GM23338 (cell line): ENCODE results near the gene ZNF106. TPM values are rescaled to one million over a fixed set of nuclear protein-coding genes. Genes with fewer than 3 reads are reported as not detected.

Experiments used
- ATAC-seq: fragments of 200-7000 bp; cut with Tn5 transposase; 3 replicates; pipeline ENCODE4 v1.9.1; 2020
- DNase-seq: peaks from one replicate; pipeline ENCODE4 v3.0.0-alpha.2; 2015; ENCODE audit warnings: low spot score
- H2AFZ ChIP-seq: fragments of 200-600 bp; sonication (generic); 2 replicates; pipeline ENCODE4 v1.8.0; 2016; ENCODE audit warnings: antibody characterized with exemption, mild to moderate bottlenecking, moderate library complexity
- H3F3A ChIP-seq: fragments of 200-600 bp; sonication (generic); replicated peaks from 2 replicates; pipeline ENCODE4 v1.8.0; 2017; ENCODE audit warnings: antibody characterized with exemption, mixed run types, low read depth
- H3K27ac ChIP-seq: fragments of 200-600 bp; sonication (generic); 2 replicates; pipeline ENCODE4 v1.6.1; 2016; ENCODE audit warnings: low read depth
- H3K27me3 ChIP-seq: fragments of 200-600 bp; sonication (generic); 2 replicates; pipeline ENCODE4 v1.8.0; 2016; ENCODE audit warnings: mild to moderate bottlenecking, mixed run types, moderate library complexity; ENCODE audit not compliant: insufficient read depth
- H3K36me3 ChIP-seq: fragments of 200-600 bp; sonication (generic); 2 replicates; pipeline ENCODE4 v1.8.0; 2016; ENCODE audit warnings: mild to moderate bottlenecking; ENCODE audit not compliant: insufficient read depth
- H3K4me1 ChIP-seq: fragments of 200-600 bp; sonication (generic); 2 replicates; pipeline ENCODE4 v1.8.0; 2016; ENCODE audit warnings: mild to moderate bottlenecking, moderate library complexity; ENCODE audit not compliant: insufficient read depth
- H3K4me2 ChIP-seq: fragments of 200-600 bp; sonication (generic); 2 replicates; pipeline ENCODE4 v1.7.1; 2017; ENCODE audit warnings: mixed run types
- H3K4me3 ChIP-seq: fragments of 200-600 bp; sonication (generic); 2 replicates; pipeline ENCODE4 v1.6.1; 2016; ENCODE audit warnings: mixed run types
- H3K79me2 ChIP-seq: fragments of 200-600 bp; sonication (generic); replicated peaks from 2 replicates; pipeline ENCODE4 v1.8.0; 2017; ENCODE audit warnings: mild to moderate bottlenecking; ENCODE audit not compliant: insufficient read depth
- H3K9me2 ChIP-seq: fragments of 200-600 bp; sonication (generic); 2 replicates; pipeline ENCODE4 v1.8.0; 2017; ENCODE audit not compliant: insufficient read depth
- H4K20me1 ChIP-seq: fragments of 200-600 bp; sonication (generic); replicated peaks from 2 replicates; pipeline ENCODE4 v1.8.0; 2017; ENCODE audit warnings: mild to moderate bottlenecking; ENCODE audit not compliant: insufficient read depth
- H3K27ac Mint-ChIP-seq: 2 replicates; pipeline ENCODE4 v1.8.0; 2020; ENCODE audit warnings: inconsistent platforms, mild to moderate bottlenecking, moderate library complexity, mixed read lengths
- H3K27me3 Mint-ChIP-seq: 3 replicates; pipeline ENCODE4 v1.8.0; 2022; ENCODE audit warnings: low read depth, mild to moderate bottlenecking, moderate library complexity, mixed read lengths, inconsistent platforms; ENCODE audit not compliant: insufficient read depth, poor library complexity
- H3K36me3 Mint-ChIP-seq: 3 replicates; pipeline ENCODE4 v1.8.0; 2021; ENCODE audit warnings: low read depth, mild to moderate bottlenecking, inconsistent platforms, moderate library complexity, mixed read lengths
- H3K4me1 Mint-ChIP-seq: 3 replicates; pipeline ENCODE4 v1.8.0; 2020; ENCODE audit warnings: mild to moderate bottlenecking, inconsistent platforms, mixed read lengths
- H3K4me3 Mint-ChIP-seq: 3 replicates; pipeline ENCODE4 v1.8.0; 2021; ENCODE audit warnings: moderate library complexity, mild to moderate bottlenecking, inconsistent platforms, mixed read lengths
- H3K9me3 Mint-ChIP-seq: 3 replicates; pipeline ENCODE4 v1.8.0; 2020; ENCODE audit warnings: moderate library complexity, mild to moderate bottlenecking, inconsistent platforms, mixed read lengths
- CREB1 ChIP-seq: fragments of 250-450 bp; sonication (Bioruptor Pico); IDR thresholded peaks from 2 replicates; pipeline ENCODE4 v1.5.0; 2020; ENCODE audit warnings: low read depth, mild to moderate bottlenecking, moderate library complexity
- ETS1 ChIP-seq: IDR thresholded peaks from 2 replicates; pipeline ENCODE4 v1.6.1; 2016; ENCODE audit warnings: antibody characterized with exemption
- EZH2 ChIP-seq: fragments of 200-600 bp; sonication (generic); IDR thresholded peaks from one replicate; pipeline ENCODE4 v1.8.0; 2017; ENCODE audit warnings: antibody characterized with exemption, mild to moderate bottlenecking, low read depth; ENCODE audit not compliant: unreplicated experiment
- EZH2phosphoT487 ChIP-seq: fragments of 200-600 bp; sonication (generic); IDR thresholded peaks from one replicate; pipeline ENCODE4 v1.8.1; 2018; ENCODE audit warnings: antibody characterized with exemption; ENCODE audit not compliant: unreplicated experiment
- JUNB ChIP-seq: IDR thresholded peaks from one replicate; pipeline ENCODE4 v1.6.1; 2016; ENCODE audit warnings: antibody characterized with exemption; ENCODE audit not compliant: unreplicated experiment
- NANOG ChIP-seq: IDR thresholded peaks from 2 replicates; pipeline ENCODE4 v1.6.1; 2016; ENCODE audit warnings: antibody characterized with exemption, borderline replicate concordance
- POLR2AphosphoS5 ChIP-seq: IDR thresholded peaks from 2 replicates; pipeline ENCODE4 v1.6.1; 2016; ENCODE audit warnings: antibody characterized with exemption, low read depth
- STAT1 ChIP-seq: IDR thresholded peaks from one replicate; pipeline ENCODE4 v1.6.1; 2016; ENCODE audit warnings: antibody characterized with exemption; ENCODE audit not compliant: unreplicated experiment
- ZNF114 ChIP-seq: fragments of 250-450 bp; sonication (Bioruptor Pico); IDR thresholded peaks from 2 replicates; pipeline ENCODE4 v1.5.0; 2020; ENCODE audit warnings: mild to moderate bottlenecking, moderate library complexity
- ZNF331 ChIP-seq: fragments of 250-450 bp; sonication (Bioruptor Pico); IDR thresholded peaks from 2 replicates; pipeline ENCODE4 v1.5.0; 2020; ENCODE audit warnings: low read depth, mild to moderate bottlenecking, moderate library complexity
- polyA plus RNA-seq: library from polyadenylated mRNA; unstranded; fragments of >200 nt; fragmentation: Nextera tagmentation; extraction: Ambion mirVana; gene quantifications from 2 replicates; pipeline ENCODE4 v1.2.1, GENCODE V29; 2016
- total RNA-seq: library from RNA; depleted of rRNA; stranded (reverse); fragments of >200 nt; shearing (Covaris generic); gene quantifications from 2 replicates; pipeline ENCODE4 v1.2.3, GENCODE V29; 2014
- TF ChIP-seq, protein P1 (sequence below): fragments of 250-450 bp; sonication (Bioruptor Pico); IDR thresholded peaks from 2 replicates; pipeline ENCODE4 v1.5.0; 2020; ENCODE audit warnings: mild to moderate bottlenecking, moderate library complexity
- TF ChIP-seq, protein P2 (sequence below), 2 experiments: fragments of 200-600 bp in 1 of 2; sonication (generic) in 1 of 2; conservative IDR thresholded peaks; 2 replicates each; pipeline versions ENCODE4 v1.5.1 to v1.6.1; 2016 to 2017; ENCODE audit warnings: antibody characterized with exemption in 2 of 2, low read depth in 2 of 2, mild to moderate bottlenecking in 2 of 2, moderate library complexity in 1 of 2

ZNF106 gene
- total and polyA plus RNA-seq, 2 experiments from 2014 or later = 48.0 to 53.7 TPM

- H3K27ac ChIP-seq = no peak overlapping the region
- H3K27me3 Mint-ChIP-seq = no peaks in the 10 kb centered on the region
- no peaks in the 10 kb centered on the region for H3F3A ChIP-seq
- H4K20me1 ChIP-seq = no peaks in the 10 kb centered on the region
- H3K79me2 ChIP-seq = no peaks in the 10 kb centered on the region
- H3K36me3 Mint-ChIP-seq = no peaks in the 10 kb centered on the region
- H3K27ac Mint-ChIP-seq = no peak overlapping the region
- H3K9me2 ChIP-seq = 0 out of 2 replicates have a peak, but pooled peaks cover 9% of the 10 kb centered on the region
- H3K4me3 Mint-ChIP-seq = no peak overlapping the region
- no peak overlapping the region for H3K4me3 ChIP-seq
- ATAC-seq = no peak
- DNase-seq = no peak
- no peaks in the 10 kb centered on the region for H3K27me3 ChIP-seq
- H3K36me3 ChIP-seq = no peaks in the 10 kb centered on the region
- H3K4me1 Mint-ChIP-seq = no peaks in the 10 kb centered on the region
- no peak overlapping the region for H2AFZ ChIP-seq
- no peaks in the 10 kb centered on the region for H3K4me1 ChIP-seq
- TF ChIP-seq JUNB = no peak
- no peak for TF ChIP-seq STAT1
- H3K4me2 ChIP-seq = no peak overlapping the region
- H3K9me3 Mint-ChIP-seq = no peaks in the 10 kb centered on the region
These were observed 98.5 kb downstream of the ZNF106 start for GRCh38 chr15:42392309-42393024.

DNA sequence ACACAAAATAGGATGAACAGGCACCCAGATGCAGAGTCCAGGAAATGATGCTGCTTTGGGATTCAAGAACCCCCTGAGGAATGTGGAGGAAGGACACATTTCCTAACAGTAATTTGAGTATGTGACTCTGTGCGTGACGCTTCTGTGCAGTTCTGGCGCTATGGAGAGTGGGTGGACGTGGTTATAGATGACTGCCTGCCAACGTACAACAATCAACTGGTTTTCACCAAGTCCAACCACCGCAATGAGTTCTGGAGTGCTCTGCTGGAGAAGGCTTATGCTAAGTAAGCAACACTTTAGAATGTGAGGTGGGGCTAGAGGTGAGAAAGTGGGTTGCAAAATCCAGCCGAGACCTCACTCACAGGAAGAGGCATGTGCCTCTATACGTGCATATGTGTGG lies 103.3 kb downstream of the ZNF106 start:
- Histone ChIP-seq H3K27ac (no peak overlapping the region), H4K20me1 (no peaks in the 10 kb centered on the region), H3K4me1 (peaks cover 15% of the 10 kb centered on the region), H2AFZ (no peak overlapping the region; the same call in 1 of the 2 replicates), H3F3A (no peaks in the 10 kb centered on the region), H3K9me2 (peaks cover 9% of the 10 kb centered on the region; the same call in 1 of the 2 replicates), H3K79me2 (no peaks in the 10 kb centered on the region), H3K27me3 (no peaks in the 10 kb centered on the region), H3K36me3 (no peaks in the 10 kb centered on the region), H3K4me2 (no peak overlapping the region), H3K4me3 (no peak overlapping the region)
- no peak overlapping the region for H3K4me3 Mint-ChIP-seq
- H3K27ac Mint-ChIP-seq = no peak overlapping the region
- ATAC-seq (no peak), DNase-seq (no peak)
- no peaks in the 10 kb centered on the region for H3K36me3 Mint-ChIP-seq
- H3K27me3 Mint-ChIP-seq = peaks cover 8% of the 10 kb centered on the region
- peaks cover 22% of the 10 kb centered on the region for H3K4me1 Mint-ChIP-seq
- no peaks in the 10 kb centered on the region; the same call in 2 of the 3 replicates for H3K9me3 Mint-ChIP-seq
- TF ChIP-seq JUNB (no peak), CREB1 (no peak), POLR2AphosphoS5 (no peak), ZNF331 (no peak), ZNF114 (CRISPR knock-in tag) (no peak), STAT1 (no peak), EZH2 (no peak), EZH2phosphoT487 (no peak), NANOG (no peak), ETS1 (no peak)
- TF ChIP-seq, protein P1, sequence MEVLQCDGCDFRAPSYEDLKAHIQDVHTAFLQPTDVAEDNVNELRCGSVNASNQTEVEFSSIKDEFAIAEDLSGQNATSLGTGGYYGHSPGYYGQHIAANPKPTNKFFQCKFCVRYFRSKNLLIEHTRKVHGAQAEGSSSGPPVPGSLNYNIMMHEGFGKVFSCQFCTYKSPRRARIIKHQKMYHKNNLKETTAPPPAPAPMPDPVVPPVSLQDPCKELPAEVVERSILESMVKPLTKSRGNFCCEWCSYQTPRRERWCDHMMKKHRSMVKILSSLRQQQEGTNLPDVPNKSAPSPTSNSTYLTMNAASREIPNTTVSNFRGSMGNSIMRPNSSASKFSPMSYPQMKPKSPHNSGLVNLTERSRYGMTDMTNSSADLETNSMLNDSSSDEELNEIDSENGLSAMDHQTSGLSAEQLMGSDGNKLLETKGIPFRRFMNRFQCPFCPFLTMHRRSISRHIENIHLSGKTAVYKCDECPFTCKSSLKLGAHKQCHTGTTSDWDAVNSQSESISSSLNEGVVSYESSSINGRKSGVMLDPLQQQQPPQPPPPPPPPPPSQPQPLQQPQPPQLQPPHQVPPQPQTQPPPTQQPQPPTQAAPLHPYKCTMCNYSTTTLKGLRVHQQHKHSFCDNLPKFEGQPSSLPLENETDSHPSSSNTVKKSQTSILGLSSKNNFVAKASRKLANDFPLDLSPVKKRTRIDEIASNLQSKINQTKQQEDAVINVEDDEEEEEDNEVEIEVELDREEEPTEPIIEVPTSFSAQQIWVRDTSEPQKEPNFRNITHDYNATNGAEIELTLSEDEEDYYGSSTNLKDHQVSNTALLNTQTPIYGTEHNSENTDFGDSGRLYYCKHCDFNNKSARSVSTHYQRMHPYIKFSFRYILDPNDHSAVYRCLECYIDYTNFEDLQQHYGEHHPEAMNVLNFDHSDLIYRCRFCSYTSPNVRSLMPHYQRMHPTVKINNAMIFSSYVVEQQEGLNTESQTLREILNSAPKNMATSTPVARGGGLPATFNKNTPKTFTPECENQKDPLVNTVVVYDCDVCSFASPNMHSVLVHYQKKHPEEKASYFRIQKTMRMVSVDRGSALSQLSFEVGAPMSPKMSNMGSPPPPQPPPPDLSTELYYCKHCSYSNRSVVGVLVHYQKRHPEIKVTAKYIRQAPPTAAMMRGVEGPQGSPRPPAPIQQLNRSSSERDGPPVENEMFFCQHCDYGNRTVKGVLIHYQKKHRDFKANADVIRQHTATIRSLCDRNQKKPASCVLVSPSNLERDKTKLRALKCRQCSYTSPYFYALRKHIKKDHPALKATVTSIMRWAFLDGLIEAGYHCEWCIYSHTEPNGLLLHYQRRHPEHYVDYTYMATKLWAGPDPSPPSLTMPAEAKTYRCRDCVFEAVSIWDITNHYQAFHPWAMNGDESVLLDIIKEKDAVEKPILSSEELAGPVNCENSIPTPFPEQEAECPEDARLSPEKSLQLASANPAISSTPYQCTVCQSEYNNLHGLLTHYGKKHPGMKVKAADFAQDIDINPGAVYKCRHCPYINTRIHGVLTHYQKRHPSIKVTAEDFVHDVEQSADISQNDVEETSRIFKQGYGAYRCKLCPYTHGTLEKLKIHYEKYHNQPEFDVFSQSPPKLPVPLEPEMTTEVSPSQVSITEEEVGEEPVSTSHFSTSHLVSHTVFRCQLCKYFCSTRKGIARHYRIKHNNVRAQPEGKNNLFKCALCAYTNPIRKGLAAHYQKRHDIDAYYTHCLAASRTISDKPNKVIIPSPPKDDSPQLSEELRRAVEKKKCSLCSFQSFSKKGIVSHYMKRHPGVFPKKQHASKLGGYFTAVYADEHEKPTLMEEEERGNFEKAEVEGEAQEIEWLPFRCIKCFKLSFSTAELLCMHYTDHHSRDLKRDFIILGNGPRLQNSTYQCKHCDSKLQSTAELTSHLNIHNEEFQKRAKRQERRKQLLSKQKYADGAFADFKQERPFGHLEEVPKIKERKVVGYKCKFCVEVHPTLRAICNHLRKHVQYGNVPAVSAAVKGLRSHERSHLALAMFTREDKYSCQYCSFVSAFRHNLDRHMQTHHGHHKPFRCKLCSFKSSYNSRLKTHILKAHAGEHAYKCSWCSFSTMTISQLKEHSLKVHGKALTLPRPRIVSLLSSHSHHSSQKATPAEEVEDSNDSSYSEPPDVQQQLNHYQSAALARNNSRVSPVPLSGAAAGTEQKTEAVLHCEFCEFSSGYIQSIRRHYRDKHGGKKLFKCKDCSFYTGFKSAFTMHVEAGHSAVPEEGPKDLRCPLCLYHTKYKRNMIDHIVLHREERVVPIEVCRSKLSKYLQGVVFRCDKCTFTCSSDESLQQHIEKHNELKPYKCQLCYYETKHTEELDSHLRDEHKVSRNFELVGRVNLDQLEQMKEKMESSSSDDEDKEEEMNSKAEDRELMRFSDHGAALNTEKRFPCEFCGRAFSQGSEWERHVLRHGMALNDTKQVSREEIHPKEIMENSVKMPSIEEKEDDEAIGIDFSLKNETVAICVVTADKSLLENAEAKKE (CRISPR knock-in tag) = no peak
- TF ChIP-seq, protein P2, sequence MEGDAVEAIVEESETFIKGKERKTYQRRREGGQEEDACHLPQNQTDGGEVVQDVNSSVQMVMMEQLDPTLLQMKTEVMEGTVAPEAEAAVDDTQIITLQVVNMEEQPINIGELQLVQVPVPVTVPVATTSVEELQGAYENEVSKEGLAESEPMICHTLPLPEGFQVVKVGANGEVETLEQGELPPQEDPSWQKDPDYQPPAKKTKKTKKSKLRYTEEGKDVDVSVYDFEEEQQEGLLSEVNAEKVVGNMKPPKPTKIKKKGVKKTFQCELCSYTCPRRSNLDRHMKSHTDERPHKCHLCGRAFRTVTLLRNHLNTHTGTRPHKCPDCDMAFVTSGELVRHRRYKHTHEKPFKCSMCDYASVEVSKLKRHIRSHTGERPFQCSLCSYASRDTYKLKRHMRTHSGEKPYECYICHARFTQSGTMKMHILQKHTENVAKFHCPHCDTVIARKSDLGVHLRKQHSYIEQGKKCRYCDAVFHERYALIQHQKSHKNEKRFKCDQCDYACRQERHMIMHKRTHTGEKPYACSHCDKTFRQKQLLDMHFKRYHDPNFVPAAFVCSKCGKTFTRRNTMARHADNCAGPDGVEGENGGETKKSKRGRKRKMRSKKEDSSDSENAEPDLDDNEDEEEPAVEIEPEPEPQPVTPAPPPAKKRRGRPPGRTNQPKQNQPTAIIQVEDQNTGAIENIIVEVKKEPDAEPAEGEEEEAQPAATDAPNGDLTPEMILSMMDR (conservative IDR thresholded peaks at IDR 0.05; ENCODE audit: low read depth in 2 of 2) = no peak
